Hepatocyte (in vitro differentiated cells): Measurements from ENCODE around the gene SDK1.

Source experiments
- EZH2 ChIP-seq: fragments of 200-600 bp; sonication (generic); IDR thresholded peaks from 2 replicates; pipeline ENCODE4 v1.6.1; 2016; ENCODE audit warnings: antibody characterized with exemption, mild to moderate bottlenecking, borderline replicate concordance
- EZH2phosphoT487 ChIP-seq: fragments of 200-600 bp; sonication (generic); IDR thresholded peaks from one replicate; pipeline ENCODE4 v1.6.1; 2018; ENCODE audit warnings: antibody characterized with exemption, mild to moderate bottlenecking, low read depth, moderate library complexity; ENCODE audit not compliant: unreplicated experiment, severe bottlenecking
- TF ChIP-seq, protein P1 (sequence below): fragments of 200-600 bp; sonication (generic); IDR thresholded peaks from 2 replicates; pipeline ENCODE4 v1.5.1; 2016; ENCODE audit warnings: antibody characterized with exemption, mild to moderate bottlenecking; ENCODE audit not compliant: poor library complexity

GRCh38 chr7:4299431-4299830 is 998.4 kb downstream of the SDK1 start:
- TF ChIP-seq, protein P1, sequence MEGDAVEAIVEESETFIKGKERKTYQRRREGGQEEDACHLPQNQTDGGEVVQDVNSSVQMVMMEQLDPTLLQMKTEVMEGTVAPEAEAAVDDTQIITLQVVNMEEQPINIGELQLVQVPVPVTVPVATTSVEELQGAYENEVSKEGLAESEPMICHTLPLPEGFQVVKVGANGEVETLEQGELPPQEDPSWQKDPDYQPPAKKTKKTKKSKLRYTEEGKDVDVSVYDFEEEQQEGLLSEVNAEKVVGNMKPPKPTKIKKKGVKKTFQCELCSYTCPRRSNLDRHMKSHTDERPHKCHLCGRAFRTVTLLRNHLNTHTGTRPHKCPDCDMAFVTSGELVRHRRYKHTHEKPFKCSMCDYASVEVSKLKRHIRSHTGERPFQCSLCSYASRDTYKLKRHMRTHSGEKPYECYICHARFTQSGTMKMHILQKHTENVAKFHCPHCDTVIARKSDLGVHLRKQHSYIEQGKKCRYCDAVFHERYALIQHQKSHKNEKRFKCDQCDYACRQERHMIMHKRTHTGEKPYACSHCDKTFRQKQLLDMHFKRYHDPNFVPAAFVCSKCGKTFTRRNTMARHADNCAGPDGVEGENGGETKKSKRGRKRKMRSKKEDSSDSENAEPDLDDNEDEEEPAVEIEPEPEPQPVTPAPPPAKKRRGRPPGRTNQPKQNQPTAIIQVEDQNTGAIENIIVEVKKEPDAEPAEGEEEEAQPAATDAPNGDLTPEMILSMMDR = no peak
- TF ChIP-seq EZH2phosphoT487 (no peak), EZH2 (no peak)
